SK-N-SH (cell line): ENCODE data around the gene AP3S1. TPM values are rescaled to one million over a fixed set of nuclear protein-coding genes. Genes with fewer than 3 reads are reported as not detected.
"Not testable (repeated sequence)": the region's sequence is repeated elsewhere in the genome, so short reads cannot be mapped to it uniquely, and the experiment has no call there.

ENCODE experiments used
- CTCF ChIA-PET: fragments of 300-600, 350-600 bp; formaldehyde crosslinking; extraction: SDS; loops from one replicate; lab custom pipeline; 2021; lab: Yijun Ruan, JAX
- POLR2A ChIA-PET: fragments of 350-600 bp; sonication (Branson Sonifier 250); formaldehyde crosslinking; extraction: SDS; loops from one replicate; lab custom pipeline; 2020; ENCODE audit warnings: antibody characterized with exemption, inconsistent platforms; lab: Yijun Ruan, JAX
- DNase-seq: peaks from one replicate; pipeline ENCODE4 v3.0.0; 2012
- H2AFZ ChIP-seq: fragments of 200-600 bp; sonication (generic); 2 replicates; pipeline ENCODE4 v1.8.1; 2016; ENCODE audit warnings: antibody characterized with exemption, mild to moderate bottlenecking, low read depth
- H3F3A ChIP-seq: fragments of 200-600 bp; sonication (generic); replicated peaks from 2 replicates; pipeline ENCODE3; 2016; ENCODE audit warnings: antibody characterized with exemption, mild to moderate bottlenecking; ENCODE audit not compliant: insufficient read depth
- H3K27ac ChIP-seq, 2 experiments: fragments of 200-500 bp in 1 of 2; fragments of 200-600 bp in 1 of 2; sonication (Bioruptor generic) in 1 of 2; sonication (generic), shearing (Covaris generic) in 1 of 2; 2 replicates each; pipeline versions ENCODE4 v1.5.1 to v1.6.1; 2014 to 2016; ENCODE audit warnings: low read depth in 2 of 2, inconsistent platforms in 1 of 2, low read length in 1 of 2, mild to moderate bottlenecking in 1 of 2, mixed read lengths in 1 of 2
- H3K27me3 ChIP-seq: fragments of 200-600 bp; sonication (generic), shearing (Covaris generic); 2 replicates; pipeline ENCODE4 v1.6.1; 2016; ENCODE audit warnings: mixed run types; ENCODE audit not compliant: insufficient read depth
- H3K36me3 ChIP-seq, 2 experiments: fragments of 200-500 bp in 1 of 2; fragments of 200-600 bp in 1 of 2; sonication (Bioruptor generic) in 1 of 2; sonication (generic) in 1 of 2; replicated peaks in 1 of 2; 2 replicates each; pipeline versions ENCODE3 to v1.5.1; 2014 to 2016; ENCODE audit warnings: low read length in 1 of 2, mild to moderate bottlenecking in 1 of 2; ENCODE audit not compliant: insufficient read depth in 2 of 2, control insufficient read depth in 1 of 2
- H3K4me1 ChIP-seq, 2 experiments: fragments of 200-500 bp in 1 of 2; fragments of 200-600 bp in 1 of 2; sonication (Bioruptor generic) in 1 of 2; sonication (generic), shearing (Covaris generic) in 1 of 2; 2 replicates each; pipeline versions ENCODE4 v1.5.1 to v1.6.1; 2014 to 2016; ENCODE audit warnings: low read depth in 1 of 2, low read length in 1 of 2, mixed run types in 1 of 2; ENCODE audit not compliant: insufficient read depth in 2 of 2, control insufficient read depth in 1 of 2
- H3K4me2 ChIP-seq: fragments of 200-600 bp; sonication (generic), shearing (Covaris generic); 2 replicates; pipeline ENCODE4 v1.6.1; 2017; ENCODE audit warnings: mixed run types
- H3K4me3 ChIP-seq, 2 experiments: fragments of 200-500 bp in 1 of 2; fragments of 200-600 bp in 1 of 2; sonication (Bioruptor generic) in 1 of 2; sonication (generic), shearing (Covaris generic) in 1 of 2; 2 replicates each; pipeline versions ENCODE4 v1.5.1 to v1.8.1; 2014 to 2016; ENCODE audit warnings: low read depth in 2 of 2, inconsistent platforms in 1 of 2, low read length in 1 of 2, mild to moderate bottlenecking in 1 of 2, mixed read lengths in 1 of 2, moderate library complexity in 1 of 2
- H3K79me2 ChIP-seq: fragments of 200-600 bp; sonication (generic); 2 replicates; pipeline ENCODE4 v1.8.1; 2017; ENCODE audit warnings: mild to moderate bottlenecking; ENCODE audit not compliant: insufficient read depth
- H3K9ac ChIP-seq: fragments of 200-600 bp; sonication (generic); 2 replicates; pipeline ENCODE4 v1.6.1; 2017; ENCODE audit warnings: mixed run types
- H3K9me2 ChIP-seq: fragments of 200-600 bp; sonication (generic); 2 replicates; pipeline ENCODE4 v1.6.1; 2017; ENCODE audit warnings: mixed run types
- H3K9me3 ChIP-seq: fragments of 200-600 bp; sonication (generic); 2 replicates; pipeline ENCODE4 v1.6.1; 2017; ENCODE audit warnings: mixed run types, mild to moderate bottlenecking, moderate library complexity
- H4K20me1 ChIP-seq: fragments of 200-600 bp; sonication (generic); 2 replicates; pipeline ENCODE4 v1.6.1; 2017; ENCODE audit warnings: mild to moderate bottlenecking, mixed run types; ENCODE audit not compliant: insufficient read depth
- ELF1 ChIP-seq: IDR thresholded peaks from 2 replicates; pipeline ENCODE4 v1.4.0; 2012
- FOSL2 ChIP-seq: IDR thresholded peaks from 2 replicates; pipeline ENCODE4 v1.4.0; 2012; ENCODE audit warnings: low read depth, mild to moderate bottlenecking, moderate library complexity, borderline replicate concordance
- FOXJ3 ChIP-seq: sonication (generic); formaldehyde crosslinking; IDR thresholded peaks from 2 replicates; pipeline ENCODE4 v1.5.1; 2020; ENCODE audit warnings: mild to moderate bottlenecking, missing genetic modification reagents
- FOXM1 ChIP-seq: IDR thresholded peaks from 2 replicates; pipeline ENCODE4 v1.4.0; 2012; ENCODE audit warnings: low read depth, mild to moderate bottlenecking
- GABPA ChIP-seq: IDR thresholded peaks from 2 replicates; pipeline ENCODE4 v1.4.0; 2012; ENCODE audit warnings: low read depth, mild to moderate bottlenecking
- GATA2 ChIP-seq: sonication (generic); formaldehyde crosslinking; IDR thresholded peaks from 2 replicates; pipeline ENCODE4 v1.5.0; 2020; ENCODE audit warnings: mild to moderate bottlenecking, missing genetic modification reagents
- MXI1 ChIP-seq: IDR thresholded peaks from 2 replicates; pipeline ENCODE4 v1.6.1; 2012; ENCODE audit warnings: mild to moderate bottlenecking, low read depth, low read length, improper control_type of control experiment
- NRF1 ChIP-seq: IDR thresholded peaks from 2 replicates; pipeline ENCODE4 v1.6.1; 2012; ENCODE audit warnings: low read depth, mild to moderate bottlenecking, low read length
- PBX3 ChIP-seq: IDR thresholded peaks from 2 replicates; pipeline ENCODE4; 2012
- POLR2AphosphoS5 ChIP-seq: IDR thresholded peaks from 2 replicates; pipeline ENCODE4 v1.6.1; 2012; ENCODE audit warnings: low read depth, low read length
- TEAD4 ChIP-seq: IDR thresholded peaks from 2 replicates; pipeline ENCODE4 v1.4.0; 2012; ENCODE audit warnings: mild to moderate bottlenecking, borderline replicate concordance; ENCODE audit not compliant: insufficient read depth
- WGBS: methylation state at CpG from one replicate; pipeline ENCODE4 v1.1.6; 2017; ENCODE audit warnings: low lambda C conversion rate; 5-methylcytosine and 5-hydroxymethylcytosine counted together
- polyA plus RNA-seq, 3 experiments: library from polyadenylated mRNA; depleted of rRNA; stranded (reverse); fragments of >200 nt; gene quantifications; 2 replicates each; pipeline ENCODE4 v1.2.3, GENCODE V29; 2012

AP3S1 gene
- polyA plus RNA-seq, 1 of the 3 experiments (the other 2 are of a cell fraction): 21.6 TPM

GRCh38 chr5:115875447-115875846, 33.7 kb downstream of the AP3S1 start:
- Histone ChIP-seq H3F3A (no peaks in the 10 kb centered on the region), H3K79me2 (peaks cover 23% of the 10 kb centered on the region), H3K4me2 (no peak overlapping the region), H3K9me3 (no peaks in the 10 kb centered on the region), H3K9me2 (no peaks in the 10 kb centered on the region), H3K27me3 (no peaks in the 10 kb centered on the region), H3K4me1 (no peaks in the 10 kb centered on the region), H4K20me1 (no peaks in the 10 kb centered on the region), H3K9ac (no peak overlapping the region), H2AFZ (no peak overlapping the region), H3K27ac (no peak overlapping the region), H3K4me3 (no peak overlapping the region), H3K36me3 (peaks cover 12 to 17% of the 10 kb centered on the region in 2 experiments)
- WGBS: 82% methylated on average over 1 of the region's 2 CpGs
- ChIA-PET POLR2A (no interaction called here), CTCF (no interaction called here)
- TF ChIP-seq POLR2AphosphoS5 (no peak), GATA2 (CRISPR knock-in tag) (no peak)
- no peak for DNase-seq

GRCh38 chr5:115877342-115877741, 35.6 kb downstream of the AP3S1 start:
- CTCF ChIA-PET, H4K20me1 ChIP-seq, H3K4me2 ChIP-seq, H3K4me1 ChIP-seq, H3F3A ChIP-seq, H2AFZ ChIP-seq, H3K36me3 ChIP-seq, H3K9me2 ChIP-seq, H3K4me3 ChIP-seq, H3K9me3 ChIP-seq, POLR2A ChIA-PET, H3K9ac ChIP-seq, H3K27ac ChIP-seq, DNase-seq, H3K27me3 ChIP-seq: not testable (repeated sequence)
- WGBS: 89% methylated on average over 5 of the region's 5 CpGs
- H3K79me2 ChIP-seq: peaks cover 38% of the 10 kb centered on the region

- POLR2A ChIA-PET, H2AFZ ChIP-seq, H3K27ac ChIP-seq, H3K4me2 ChIP-seq, H4K20me1 ChIP-seq, H3K9me3 ChIP-seq, H3K9me2 ChIP-seq, H3K9ac ChIP-seq, H3K27me3 ChIP-seq, H3K4me3 ChIP-seq, H3F3A ChIP-seq, DNase-seq, H3K4me1 ChIP-seq: not testable (repeated sequence)
- Histone ChIP-seq H3K36me3 (peaks cover 0 to 11% of the 10 kb centered on the region in 2 experiments), H3K79me2 (peaks cover 42% of the 10 kb centered on the region)
- 80% methylated on average over 3 of the region's 8 CpGs for WGBS
- CTCF ChIA-PET: interaction anchor here (0.8 to 1.0 kb wide), 2 partner anchors 9 to 185 kb away, joined by 3 read pairs; no protein-coding TSS in a partner anchor
Observed at GRCh38 chr5:115882434-115882833, 40.7 kb downstream of the AP3S1 start.

- H3K4me3 ChIP-seq: no peak overlapping the region
- DNase-seq: no peak
- H3F3A ChIP-seq: no peaks in the 10 kb centered on the region
- TF ChIP-seq TEAD4 (no peak), GABPA (no peak), PBX3 (no peak), NRF1 (no peak), FOXM1 (no peak), FOSL2 (no peak), ELF1 (no peak), FOXJ3 (CRISPR knock-in tag) (no peak), MXI1 (no peak)
- TF ChIP-seq, all 33 proteins: peak for 0
- Histone ChIP-seq H3K9me3 (no peaks in the 10 kb centered on the region), H3K79me2 (peaks cover 23% of the 10 kb centered on the region), H2AFZ (no peak overlapping the region), H3K9me2 (no peaks in the 10 kb centered on the region), H3K27me3 (no peaks in the 10 kb centered on the region), H3K36me3 (peaks cover 0 to 11% of the 10 kb centered on the region in 2 experiments), H3K4me2 (no peak overlapping the region), H3K27ac (no peak overlapping the region), H3K9ac (no peak overlapping the region), H4K20me1 (no peaks in the 10 kb centered on the region), H3K4me1 (no peaks in the 10 kb centered on the region)
- ChIA-PET CTCF (no interaction called here), POLR2A (no interaction called here)
- WGBS: 94% methylated on average over 1 of the region's 1 CpG
Observed at GRCh38 chr5:115884704-115885103, 43.0 kb downstream of the AP3S1 start.

- H3K9me3 ChIP-seq, H3K4me1 ChIP-seq, H3F3A ChIP-seq, H2AFZ ChIP-seq, CTCF ChIA-PET, DNase-seq, POLR2A ChIA-PET, H3K27me3 ChIP-seq, H3K4me3 ChIP-seq, H3K9ac ChIP-seq, H3K9me2 ChIP-seq, H4K20me1 ChIP-seq, H3K4me2 ChIP-seq, H3K27ac ChIP-seq: not testable (repeated sequence)
- Histone ChIP-seq H3K79me2 (peaks cover 21% of the 10 kb centered on the region), H3K36me3 (peaks cover 0 to 11% of the 10 kb centered on the region in 2 experiments)
- whole genome bisulfite sequencing: 92% methylated on average over 3 of the region's 3 CpGs
Observed at GRCh38 chr5:115885208-115885607, 43.5 kb downstream of the AP3S1 start.
